ENCODE results near the gene ERAP2. TPM values are rescaled to one million over a fixed set of nuclear protein-coding genes. Genes with fewer than 3 reads are reported as not detected.

Gene ERAP2
- total RNA-seq, 1 donor from 2014 or later = 5.5 TPM

DNA sequence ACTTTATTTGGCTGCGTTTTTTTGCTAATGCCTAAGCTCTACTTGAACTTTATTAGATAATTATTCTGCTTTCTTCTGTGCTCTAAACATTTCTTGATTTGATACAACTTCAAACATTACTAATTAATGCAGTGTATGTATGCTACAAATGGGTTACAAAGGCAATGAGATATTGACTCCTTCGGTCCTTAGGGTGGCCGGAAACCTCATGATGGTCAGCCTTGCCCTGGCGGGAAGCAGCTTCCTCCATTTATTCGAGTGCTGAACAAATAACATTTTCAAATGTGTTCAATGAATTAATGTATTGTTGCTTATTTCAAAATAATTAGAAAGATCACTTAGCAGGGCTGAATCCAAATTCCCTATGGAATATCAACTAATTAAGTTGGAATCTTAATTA lies 55.7 kb downstream of the ERAP2 start:
- DNase-seq = no peak

DNA sequence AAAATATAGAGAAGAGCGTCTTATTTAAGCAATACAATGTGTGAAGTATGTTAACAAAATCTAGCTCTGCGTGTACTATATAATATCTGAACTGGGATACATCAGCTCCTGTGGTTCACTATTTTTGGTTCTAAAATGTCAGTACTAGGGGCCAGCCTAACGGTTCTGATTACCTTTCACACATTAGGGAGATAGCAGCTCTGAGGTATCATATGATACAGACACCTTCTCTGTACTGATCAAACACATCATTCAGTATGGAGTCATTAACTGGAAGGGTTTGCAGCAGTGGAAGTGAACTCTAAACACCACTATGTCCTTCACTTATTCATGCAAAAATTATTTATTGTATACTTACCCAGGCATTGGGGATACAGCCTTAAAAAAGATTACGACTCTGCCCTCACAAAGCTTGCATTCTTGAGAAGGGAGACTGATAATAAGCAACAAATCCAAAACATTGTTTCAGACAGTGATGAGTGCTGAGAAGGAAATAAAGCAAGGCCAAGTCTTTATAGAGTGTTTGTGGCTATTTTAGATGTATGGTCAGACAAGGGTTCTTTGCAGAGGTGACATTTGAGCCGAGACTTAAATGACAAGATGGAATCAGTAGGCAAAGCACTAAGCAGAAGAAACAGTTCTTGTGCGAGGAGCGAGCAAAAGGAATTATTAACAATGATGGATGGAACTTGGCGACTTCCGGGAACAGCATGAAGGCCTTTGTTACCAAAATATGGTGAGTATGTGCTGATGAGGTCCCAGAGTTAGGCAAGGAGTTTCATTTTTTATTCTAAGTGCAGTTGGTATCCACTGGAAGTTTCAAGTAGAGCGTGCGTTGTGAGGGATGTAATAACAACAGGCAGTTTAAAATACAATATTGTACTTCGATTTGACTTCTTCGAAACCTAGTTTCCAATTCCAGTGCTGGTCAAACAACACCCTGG lies 57.7 kb downstream of the ERAP2 start:
- DNase-seq = peak; percentile 20

GRCh38 chr5:96934708-96935558 lies 58.6 kb downstream of the ERAP2 start:
- peak; percentile 96 for DNase-seq

DNA sequence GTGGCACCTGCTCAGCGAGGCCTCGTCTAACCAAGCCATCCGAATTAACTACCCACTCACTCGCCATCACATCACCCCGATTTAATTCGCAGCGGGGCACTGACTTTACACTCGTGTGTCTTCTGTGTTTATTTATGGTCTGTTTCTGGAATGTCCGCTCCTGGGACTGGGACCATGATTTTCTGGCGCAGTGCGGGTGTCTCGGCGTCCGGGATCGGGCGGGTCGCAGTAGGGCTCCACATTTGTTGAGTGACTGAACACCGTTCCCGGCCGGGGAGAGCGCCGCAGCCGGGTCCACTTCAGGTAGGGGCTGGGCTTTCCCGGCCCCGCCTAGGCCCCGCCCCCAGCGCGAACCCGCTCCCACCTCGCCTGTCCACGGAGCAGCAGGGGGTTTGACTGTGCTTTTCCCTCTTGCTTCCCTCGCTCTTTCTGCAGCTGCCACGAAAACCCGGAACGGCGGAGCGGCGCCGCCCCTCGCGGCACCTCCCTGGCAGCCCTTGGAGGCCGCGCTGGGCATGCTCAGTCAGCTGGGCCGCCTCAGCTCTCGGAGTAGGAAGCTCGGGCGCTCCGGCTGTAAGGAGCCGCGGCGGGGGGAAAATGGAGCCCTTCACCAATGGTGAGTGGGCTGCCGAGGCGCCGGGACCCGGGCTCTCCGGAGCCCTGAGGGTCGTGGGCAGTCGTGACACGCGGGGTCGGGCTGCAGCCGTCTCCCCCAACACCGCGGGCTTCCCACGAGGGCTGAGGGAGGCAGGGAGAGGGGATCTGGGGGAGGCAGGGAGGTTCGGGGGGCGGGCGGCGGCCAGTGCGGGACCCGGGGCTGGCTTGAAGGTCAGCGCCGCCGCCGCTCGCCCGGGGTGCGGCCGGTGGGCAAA lies 59.5 kb downstream of the ERAP2 start, which contains the start of gene LNPEP:
Gene LNPEP (plus strand): TSS at position 522 of the 872 bp plus-strand sequence. CDS start 76 bp downstream, at position 598.
- DNase-seq = peak; percentile 98

- peak; percentile 62 for DNase-seq
Observed at GRCh38 chr5:96936431-96937320, 60.4 kb downstream of the ERAP2 start.

DNA sequence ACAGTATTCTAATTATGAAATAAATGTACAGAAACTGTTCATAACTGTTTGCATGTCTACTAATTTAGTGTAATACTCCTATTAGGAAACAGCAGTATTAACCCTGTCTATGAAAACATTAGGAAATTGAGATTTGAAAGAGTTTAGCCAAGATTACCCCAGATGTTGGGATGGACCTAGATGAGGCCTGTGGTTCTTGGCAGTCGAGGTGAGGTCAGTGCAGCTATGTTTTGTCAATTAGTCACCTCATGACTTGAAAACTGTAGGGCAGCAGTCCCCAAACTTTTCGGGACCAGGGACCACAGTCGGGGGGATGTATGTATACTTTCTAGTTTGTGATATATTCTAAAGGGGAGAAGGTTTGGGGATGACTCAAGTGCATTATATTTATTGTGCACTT lies 64.3 kb downstream of the ERAP2 start:
- DNase-seq = no peak

GRCh38 chr5:96941140-96941539 lies 64.8 kb downstream of the ERAP2 start:
- no peak for DNase-seq

DNA sequence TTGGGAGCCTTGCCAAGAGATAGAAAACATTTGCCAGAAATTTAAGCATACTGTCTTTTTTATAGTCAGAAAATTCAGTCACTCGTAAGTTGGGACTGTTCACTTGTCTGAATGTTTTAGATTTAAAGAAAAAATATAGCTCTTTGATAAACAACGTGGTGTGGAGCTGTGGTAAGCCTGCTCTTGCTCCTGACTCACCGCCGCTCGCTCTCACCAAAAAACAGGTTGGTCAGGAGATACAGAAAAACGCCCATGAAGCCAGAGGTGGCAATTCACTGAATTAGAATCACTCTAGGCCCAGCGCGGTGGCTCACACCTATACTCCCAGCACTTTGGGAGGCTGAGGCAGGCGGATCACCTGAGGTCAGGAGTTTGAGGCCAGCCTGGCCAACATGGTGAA lies 65.8 kb downstream of the ERAP2 start:
- DNase-seq = no peak

DNA sequence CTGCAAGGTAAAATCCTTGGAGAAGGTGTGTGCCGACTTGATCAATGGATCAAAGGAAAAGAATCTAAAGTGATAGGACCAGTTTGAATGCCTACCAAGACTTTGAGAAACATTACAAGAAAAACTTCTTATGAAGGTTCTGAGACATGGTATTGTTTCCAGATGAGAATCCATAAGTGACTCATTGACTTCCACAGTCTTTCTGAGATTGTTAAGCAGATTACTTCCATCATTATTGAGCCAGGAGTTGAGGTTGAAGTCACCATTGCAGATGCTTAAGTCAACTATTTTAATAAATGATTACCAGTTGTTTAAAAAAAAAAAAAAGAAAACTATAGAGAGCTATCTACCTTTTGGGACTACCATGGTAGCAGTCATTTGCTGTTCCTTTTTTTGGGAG lies 66.6 kb downstream of the ERAP2 start:
- no peak for DNase-seq

GRCh38 chr5:96943799-96944198 lies 67.5 kb downstream of the ERAP2 start:
- no peak for DNase-seq

GRCh38 chr5:96945144-96945897 lies 69.0 kb downstream of the ERAP2 start:
- DNase-seq = no peak

DNA sequence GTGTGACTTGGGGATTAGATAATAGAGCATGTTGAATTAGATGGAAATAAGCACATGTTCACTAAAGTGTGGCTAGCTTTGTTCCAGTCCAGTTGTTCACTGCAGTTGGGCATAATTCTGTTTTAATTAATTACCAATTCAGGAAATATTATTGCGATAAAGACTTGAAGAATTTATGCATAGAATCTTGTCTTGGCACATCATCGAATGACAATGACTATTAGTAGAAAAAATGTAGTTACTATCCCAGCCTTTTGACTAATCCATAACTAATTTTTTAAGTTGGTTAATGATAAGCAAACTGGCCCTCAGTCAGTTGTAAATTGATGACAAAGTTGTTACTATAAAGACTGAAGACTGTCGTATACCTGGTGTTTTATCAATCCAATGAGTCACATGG lies 70.1 kb downstream of the ERAP2 start:
- no peak for DNase-seq

DNA sequence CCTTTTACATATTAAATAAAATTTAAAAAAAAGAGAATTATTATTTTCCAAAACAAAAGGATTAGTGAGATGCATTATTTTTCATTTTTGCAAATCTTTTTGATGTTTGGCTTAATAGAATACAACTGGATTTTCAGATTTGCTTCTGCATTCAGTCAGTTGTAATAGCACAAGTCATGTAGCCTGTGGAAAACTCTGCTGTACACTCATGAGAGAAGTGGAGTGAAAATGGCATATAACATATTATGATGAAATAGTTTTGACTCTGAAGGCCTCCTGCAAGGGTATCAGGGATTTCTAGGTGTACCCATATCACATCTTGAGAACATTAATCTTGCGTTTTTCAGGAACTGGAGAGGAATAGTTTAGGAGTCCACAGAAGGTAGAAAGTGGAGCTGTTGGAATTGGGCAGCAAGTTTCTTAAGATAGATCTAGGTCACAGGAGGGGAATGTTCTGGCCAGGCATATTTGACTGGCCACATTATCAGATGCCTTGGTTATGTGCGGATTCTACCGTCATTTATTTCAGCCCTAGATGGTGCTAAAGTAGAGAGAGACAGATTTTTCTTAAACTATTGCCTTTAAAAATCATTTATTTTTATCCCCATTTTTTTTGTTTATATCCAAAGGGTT lies 75.9 kb downstream of the ERAP2 start:
- no peak for DNase-seq

- DNase-seq = no peak
Observed at GRCh38 chr5:96952974-96953730, 76.9 kb downstream of the ERAP2 start.

- no peak for DNase-seq
Observed at GRCh38 chr5:96957254-96958049, 81.2 kb downstream of the ERAP2 start.

GRCh38 chr5:96958977-96959376 lies 82.7 kb downstream of the ERAP2 start:
- DNase-seq = no peak

GRCh38 chr5:96961053-96961452 lies 84.8 kb downstream of the ERAP2 start:
- no peak for DNase-seq

DNA sequence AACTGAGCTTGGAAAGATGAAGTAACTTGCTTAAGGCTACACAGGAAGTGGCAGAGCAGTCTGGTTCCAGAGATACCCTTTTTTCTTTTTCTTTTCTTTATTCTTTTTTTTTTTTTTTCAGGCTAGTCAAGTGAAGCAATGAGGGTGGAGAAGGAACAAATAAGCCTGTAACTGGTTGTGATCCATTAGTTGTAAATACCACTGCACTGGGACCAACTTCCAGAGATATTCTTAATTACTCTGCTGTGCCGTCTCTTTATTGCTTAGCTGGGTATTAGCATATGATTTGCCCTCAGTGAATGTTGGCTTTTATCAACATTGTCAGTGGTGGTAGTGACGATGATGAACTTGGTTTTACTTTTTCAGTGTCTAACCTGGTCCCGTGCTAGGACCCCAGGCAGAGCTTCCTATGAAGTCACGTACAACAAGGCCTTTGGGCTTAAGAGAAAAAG lies 86.3 kb downstream of the ERAP2 start:
- no peak for DNase-seq
